ENCODE results near the gene HSF2.

HSF2 gene

DNA sequence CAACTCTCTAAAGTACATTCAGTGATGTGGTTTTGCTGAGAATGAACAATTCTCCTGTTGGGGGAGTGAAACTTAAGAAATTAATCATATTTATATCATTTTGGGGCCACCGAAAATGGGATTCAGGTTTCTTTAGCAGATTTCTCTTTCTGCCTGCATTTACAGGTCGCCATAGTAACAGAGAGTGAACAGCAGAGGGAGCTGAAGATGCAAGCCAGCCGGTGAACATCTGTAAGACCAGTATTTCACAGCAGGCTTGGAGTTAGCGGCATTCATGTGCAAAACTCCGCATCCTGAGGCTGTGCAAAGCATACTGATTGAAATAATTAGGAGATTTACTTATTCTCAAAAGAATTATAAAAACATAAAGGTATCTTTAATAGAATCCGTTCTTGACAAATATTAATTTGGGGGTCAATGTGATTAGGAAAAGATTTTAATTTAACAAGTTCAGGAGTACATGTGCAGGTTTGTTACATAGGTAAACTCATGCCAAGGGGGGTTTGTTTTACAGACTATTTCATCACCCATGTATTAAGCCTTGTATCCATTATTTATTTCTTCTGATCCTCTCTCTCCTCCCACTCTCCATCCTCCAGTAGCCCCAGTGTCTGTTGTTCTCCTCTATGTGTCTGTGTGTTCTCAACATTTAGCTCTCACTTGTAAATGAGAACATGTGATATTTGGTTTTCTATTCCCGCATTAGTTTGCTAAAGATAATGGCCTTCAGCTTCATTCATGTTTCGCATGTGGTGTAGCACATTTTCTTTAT is 17.8 kb upstream of the HSF2 start:
- in situ Hi-C loops (cut with MboI; ENCODE audit: low pct_unique_long_range_greater_than_20kb, low sequenced_read_pairs, unreplicated experiment), result no loop called here
- TF ChIP-seq, protein P1, sequence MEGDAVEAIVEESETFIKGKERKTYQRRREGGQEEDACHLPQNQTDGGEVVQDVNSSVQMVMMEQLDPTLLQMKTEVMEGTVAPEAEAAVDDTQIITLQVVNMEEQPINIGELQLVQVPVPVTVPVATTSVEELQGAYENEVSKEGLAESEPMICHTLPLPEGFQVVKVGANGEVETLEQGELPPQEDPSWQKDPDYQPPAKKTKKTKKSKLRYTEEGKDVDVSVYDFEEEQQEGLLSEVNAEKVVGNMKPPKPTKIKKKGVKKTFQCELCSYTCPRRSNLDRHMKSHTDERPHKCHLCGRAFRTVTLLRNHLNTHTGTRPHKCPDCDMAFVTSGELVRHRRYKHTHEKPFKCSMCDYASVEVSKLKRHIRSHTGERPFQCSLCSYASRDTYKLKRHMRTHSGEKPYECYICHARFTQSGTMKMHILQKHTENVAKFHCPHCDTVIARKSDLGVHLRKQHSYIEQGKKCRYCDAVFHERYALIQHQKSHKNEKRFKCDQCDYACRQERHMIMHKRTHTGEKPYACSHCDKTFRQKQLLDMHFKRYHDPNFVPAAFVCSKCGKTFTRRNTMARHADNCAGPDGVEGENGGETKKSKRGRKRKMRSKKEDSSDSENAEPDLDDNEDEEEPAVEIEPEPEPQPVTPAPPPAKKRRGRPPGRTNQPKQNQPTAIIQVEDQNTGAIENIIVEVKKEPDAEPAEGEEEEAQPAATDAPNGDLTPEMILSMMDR (IDR thresholded peaks at IDR 0.05; ENCODE audit: extremely low read depth, insufficient read depth, missing control alignments), result peak; percentile 81
- no peak for DNase-seq (ENCODE audit: low spot score)

DNA sequence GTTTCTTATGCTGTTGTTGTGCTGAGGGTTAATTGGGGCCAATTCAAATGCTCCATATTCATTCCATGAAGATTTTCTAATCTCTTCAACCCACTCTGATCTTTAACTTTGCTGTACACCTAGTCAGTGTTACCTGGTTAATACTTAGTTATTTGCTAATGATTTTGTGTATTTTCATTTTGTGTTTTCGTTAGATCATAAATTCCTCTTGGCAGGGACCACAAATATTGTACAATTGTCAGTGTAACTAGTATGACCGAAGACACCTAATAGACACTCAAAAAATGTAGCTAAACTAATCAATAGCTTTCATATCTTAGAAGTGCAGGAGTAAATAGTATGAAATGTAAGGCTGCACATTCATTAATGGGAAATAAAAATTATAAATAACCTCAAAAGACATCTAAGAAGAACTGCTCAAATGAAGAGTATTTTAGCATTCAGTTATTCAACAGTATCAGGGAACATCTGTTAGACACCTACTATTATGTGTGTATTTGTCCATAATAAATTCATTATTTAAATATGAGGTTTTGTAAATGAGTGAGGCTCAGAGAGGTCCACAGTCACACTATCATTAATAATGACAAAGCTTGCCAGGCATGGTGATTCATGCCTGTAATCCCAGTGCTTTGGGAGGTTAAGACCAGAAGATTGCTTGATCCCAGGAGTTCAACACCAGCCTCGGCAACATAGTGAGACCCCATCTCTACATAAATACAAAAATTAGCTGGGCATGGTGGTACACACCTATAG is 13.4 kb upstream of the HSF2 start:
- TF ChIP-seq, protein P1 (IDR thresholded peaks at IDR 0.05; ENCODE audit: extremely low read depth, insufficient read depth, missing control alignments), result no peak
- no peak for DNase-seq (ENCODE audit: low spot score)
- in situ Hi-C loops (cut with MboI; ENCODE audit: low pct_unique_long_range_greater_than_20kb, low sequenced_read_pairs, unreplicated experiment), result no loop called here

DNA sequence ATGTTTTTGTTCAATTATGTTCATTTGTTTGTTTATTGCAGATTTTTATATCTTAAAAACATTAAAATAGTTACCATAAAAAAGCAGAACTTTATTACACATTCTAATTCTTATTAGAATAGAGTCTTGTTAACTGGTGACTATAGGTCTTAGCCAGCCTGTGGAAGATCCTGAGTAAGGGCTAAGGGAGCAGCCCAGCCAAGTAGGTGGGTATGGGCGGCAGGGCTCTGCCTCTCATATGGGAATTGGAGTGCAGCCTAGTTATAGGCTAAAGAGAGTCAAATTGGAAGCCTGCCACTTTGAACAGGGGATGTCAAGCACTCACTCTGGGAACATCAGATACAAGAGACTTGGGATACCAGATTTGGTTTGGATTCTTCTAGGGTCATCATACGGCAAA is 10.5 kb upstream of the HSF2 start:
- no peak for DNase-seq (ENCODE audit: low spot score)
- in situ Hi-C loops (cut with MboI; ENCODE audit: low pct_unique_long_range_greater_than_20kb, low sequenced_read_pairs, unreplicated experiment), result no loop called here
- TF ChIP-seq, protein P1 (IDR thresholded peaks at IDR 0.05; ENCODE audit: extremely low read depth, insufficient read depth, missing control alignments), result no peak

DNA sequence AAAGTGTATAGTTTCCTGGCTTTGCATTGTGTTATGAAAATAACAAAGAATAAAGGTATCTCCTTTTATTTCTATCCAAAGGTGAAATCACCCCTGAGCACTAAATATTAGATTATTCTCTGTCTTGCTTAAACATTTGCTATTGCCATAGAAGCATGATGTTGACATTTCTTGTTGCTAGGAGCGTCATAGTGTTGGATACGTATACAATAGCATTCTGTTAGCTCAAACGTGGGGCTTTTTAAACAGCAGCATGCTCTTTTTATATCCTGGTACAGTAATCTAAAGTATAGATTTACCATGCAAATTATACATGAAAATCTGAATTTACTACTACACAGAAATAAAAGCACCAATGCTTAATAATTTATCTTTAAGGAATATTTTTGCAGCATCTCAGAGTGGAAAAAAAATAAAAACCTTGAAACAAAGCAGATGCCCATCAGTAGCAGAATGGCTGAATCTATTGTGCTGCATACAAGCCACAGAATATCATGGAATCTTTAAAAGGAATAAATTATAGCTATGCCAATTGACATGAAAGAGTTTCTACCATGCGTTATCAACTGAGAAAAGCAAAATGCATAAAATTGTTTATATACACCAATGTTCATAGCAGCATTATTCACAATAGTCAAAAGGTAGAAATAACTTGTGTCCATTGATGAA is 9.6 kb upstream of the HSF2 start:
- DNase-seq (ENCODE audit: low spot score), result no peak
- TF ChIP-seq, protein P1 (IDR thresholded peaks at IDR 0.05; ENCODE audit: extremely low read depth, insufficient read depth, missing control alignments), result no peak
- in situ Hi-C loops (cut with MboI; ENCODE audit: low pct_unique_long_range_greater_than_20kb, low sequenced_read_pairs, unreplicated experiment), result no loop called here

DNA sequence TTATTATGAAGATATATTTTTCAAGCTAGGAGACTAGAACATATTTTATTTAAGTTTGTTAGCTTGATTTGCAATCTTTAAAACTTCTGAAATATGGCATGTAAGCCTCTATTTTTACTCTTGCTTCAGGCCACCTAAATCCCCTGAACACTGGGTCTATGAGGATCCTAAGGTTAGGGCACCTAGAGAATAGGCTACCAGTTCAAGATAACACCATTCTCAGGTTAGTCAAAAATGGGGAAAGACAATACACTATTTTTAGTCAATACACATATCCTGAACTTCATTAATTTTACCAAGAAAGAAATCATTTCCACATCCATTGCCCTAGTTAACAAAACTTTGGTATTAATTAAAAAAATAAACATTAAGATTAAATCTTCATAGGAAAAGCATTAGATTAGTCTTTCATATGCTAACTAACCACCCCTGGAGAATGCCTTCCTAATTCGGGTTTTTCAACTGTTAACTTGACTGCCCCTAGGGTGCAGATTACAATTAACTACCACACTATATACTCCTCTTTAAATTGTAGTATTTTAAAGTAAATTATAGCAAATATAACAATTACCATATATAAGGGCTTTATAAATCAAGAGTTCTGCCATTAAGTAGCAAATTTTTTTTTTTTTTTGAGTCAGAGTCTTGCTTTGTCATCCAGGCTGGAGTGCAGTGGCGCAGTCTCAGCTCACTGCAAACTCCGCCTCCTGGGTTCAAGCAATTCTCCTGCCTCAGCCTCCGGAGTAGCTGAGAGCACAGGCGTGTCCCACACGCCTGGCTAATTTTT is 6.7 kb upstream of the HSF2 start:
- TF ChIP-seq, protein P1 (IDR thresholded peaks at IDR 0.05; ENCODE audit: extremely low read depth, insufficient read depth, missing control alignments), result no peak
- DNase-seq (ENCODE audit: low spot score), result no peak
- in situ Hi-C loops (cut with MboI; ENCODE audit: low pct_unique_long_range_greater_than_20kb, low sequenced_read_pairs, unreplicated experiment), result no loop called here

DNA sequence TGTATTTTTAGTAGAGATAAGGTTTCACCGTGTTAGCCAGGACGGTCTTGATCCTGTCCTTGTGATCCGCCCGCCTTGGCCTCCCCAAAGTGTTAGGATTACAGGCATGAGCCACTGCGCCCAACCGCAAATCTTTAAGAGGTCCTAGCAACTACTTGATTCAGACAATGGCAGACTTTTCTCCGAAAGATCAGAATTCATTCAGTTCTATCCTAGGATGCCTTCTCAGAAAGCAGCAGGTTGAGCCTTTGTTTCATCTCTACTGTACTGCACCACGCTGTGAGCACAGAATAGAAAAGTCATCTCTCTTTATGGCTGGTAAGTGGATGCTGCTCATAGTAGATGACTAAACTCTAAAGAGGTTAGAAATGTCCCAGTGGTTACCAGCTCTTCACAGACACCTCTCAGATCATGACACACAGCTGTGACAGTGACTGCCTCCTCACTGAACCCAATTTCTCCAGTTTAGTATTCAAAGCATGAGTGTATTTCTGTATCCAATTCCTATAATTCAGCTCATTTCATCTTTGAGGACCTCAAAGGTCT is 6.0 kb upstream of the HSF2 start:
- TF ChIP-seq, protein P1 (IDR thresholded peaks at IDR 0.05; ENCODE audit: extremely low read depth, insufficient read depth, missing control alignments), result no peak
- in situ Hi-C loops (cut with MboI; ENCODE audit: low pct_unique_long_range_greater_than_20kb, low sequenced_read_pairs, unreplicated experiment), result no loop called here
- DNase-seq (ENCODE audit: low spot score), result no peak

All from GM13977 (cell line).